Smooth muscle cell of the brain vasculature (primary cell): ENCODE measurements around the gene TENT4B.
"Not testable (repeated sequence)": the region's sequence is repeated elsewhere in the genome, so short reads cannot be mapped to it uniquely, and the experiment has no call there.

ENCODE experiments used
- DNase-seq: peaks from one replicate; pipeline ENCODE4 v3.0.0-alpha.2; 2012; ENCODE audit warnings: low read depth, low spot score

The TENT4B gene

GRCh38 chr16:50234771-50235556 lies 81.9 kb downstream of the TENT4B start:
- no peak for DNase-seq

GRCh38 chr16:50235581-50235980 lies 82.5 kb downstream of the TENT4B start:
- DNase-seq: no peak

- DNase-seq: no peak
Observed at GRCh38 chr16:50238314-50238713, 85.2 kb downstream of the TENT4B start.

GRCh38 chr16:50238868-50239301 lies 85.8 kb downstream of the TENT4B start:
- no peak for DNase-seq

- not testable (repeated sequence) for DNase-seq
Observed at GRCh38 chr16:50243024-50243423, 89.9 kb downstream of the TENT4B start.

- DNase-seq: no peak
Observed at GRCh38 chr16:50244140-50244503, 91.0 kb downstream of the TENT4B start.

- DNase-seq: no peak
Observed at GRCh38 chr16:50244504-50245416, 91.7 kb downstream of the TENT4B start.

- no peak for DNase-seq
Observed at GRCh38 chr16:50245417-50246298, 92.6 kb downstream of the TENT4B start.

GRCh38 chr16:50246299-50247122 lies 93.4 kb downstream of the TENT4B start:
- no peak for DNase-seq

- no peak for DNase-seq
Observed at GRCh38 chr16:50247123-50247905, 94.2 kb downstream of the TENT4B start.

- DNase-seq: no peak
Observed at GRCh38 chr16:50247906-50248608, 95.0 kb downstream of the TENT4B start.

- no peak for DNase-seq
Observed at GRCh38 chr16:50248845-50249244, 95.7 kb downstream of the TENT4B start.

GRCh38 chr16:50251375-50252081 lies 98.4 kb downstream of the TENT4B start:
- DNase-seq: no peak

GRCh38 chr16:50252082-50252611 lies 99.0 kb downstream of the TENT4B start:
- no peak for DNase-seq

GRCh38 chr16:50252874-50253513 lies 99.9 kb downstream of the TENT4B start:
- no peak for DNase-seq

- no peak for DNase-seq
Observed at GRCh38 chr16:50253514-50253910, 100.4 kb downstream of the TENT4B start.

- DNase-seq: no peak
Observed at GRCh38 chr16:50254072-50254471, 101.0 kb downstream of the TENT4B start.

- DNase-seq: no peak
Observed at GRCh38 chr16:50255538-50255937, 102.4 kb downstream of the TENT4B start.
